Mesenchymal stem cell (in vitro differentiated cells and primary cell): ENCODE data around the gene DLGAP1.
"Not testable (repeated sequence)": the region's sequence is repeated elsewhere in the genome, so short reads cannot be mapped to it uniquely, and the experiment has no call there.

Experiments
- DNase-seq: peaks from one replicate; pipeline ENCODE4 v3.0.0-alpha.2; 2013
- H2AFZ ChIP-seq: one replicate; pipeline ENCODE4 v1.6.1; 2013; ENCODE audit warnings: low read depth, mild to moderate bottlenecking, control low read depth, inconsistent platforms, low read length, moderate library complexity
- H2AK5ac ChIP-seq: 2 replicates; pipeline ENCODE4 v1.6.1; 2013; ENCODE audit warnings: low read length, moderate library complexity, mild to moderate bottlenecking, inconsistent platforms; ENCODE audit not compliant: severe bottlenecking
- H2BK120ac ChIP-seq: one replicate; pipeline ENCODE4 v1.6.1; 2013; ENCODE audit warnings: low read depth, mild to moderate bottlenecking, inconsistent platforms, low read length, moderate library complexity
- H2BK12ac ChIP-seq, 2 experiments: one replicate each; pipeline ENCODE4 v1.6.1; 2013; ENCODE audit warnings: inconsistent platforms in 2 of 2, low read length in 2 of 2, mild to moderate bottlenecking in 2 of 2, moderate library complexity in 2 of 2, control low read depth in 1 of 2
- H2BK15ac ChIP-seq: one replicate; pipeline ENCODE4 v1.6.1; 2013; ENCODE audit warnings: mild to moderate bottlenecking, low read depth, inconsistent platforms; ENCODE audit not compliant: poor library complexity, severe bottlenecking
- H2BK5ac ChIP-seq: 2 replicates; pipeline ENCODE4 v1.6.1; 2013; ENCODE audit warnings: low read depth, mild to moderate bottlenecking, low read length, control low read depth, inconsistent platforms; ENCODE audit not compliant: poor library complexity, severe bottlenecking
- H3K14ac ChIP-seq, 2 experiments: one replicate each; pipeline ENCODE4 v1.6.1; 2013; ENCODE audit warnings: inconsistent platforms in 2 of 2, low read length in 2 of 2, control low read depth in 1 of 2, mild to moderate bottlenecking in 1 of 2, moderate library complexity in 1 of 2
- H3K18ac ChIP-seq, 2 experiments: one replicate each; pipeline ENCODE4 v1.6.1; 2013; ENCODE audit warnings: inconsistent platforms in 2 of 2, low read length in 2 of 2, control low read depth in 1 of 2, low read depth in 1 of 2, mild to moderate bottlenecking in 1 of 2
- H3K23ac ChIP-seq, 2 experiments: one replicate each; pipeline ENCODE4 v1.6.1; 2013; ENCODE audit warnings: inconsistent platforms in 2 of 2, low read length in 2 of 2, mild to moderate bottlenecking in 2 of 2, moderate library complexity in 2 of 2, control low read depth in 1 of 2
- H3K27ac ChIP-seq: 2 replicates; pipeline ENCODE4 v1.5.1; 2013; ENCODE audit warnings: mild to moderate bottlenecking, moderate library complexity, low read length, control low read depth, inconsistent platforms; ENCODE audit not compliant: poor library complexity, severe bottlenecking
- H3K27me3 ChIP-seq, 2 experiments: 2 replicates each; pipeline versions ENCODE4 v1.6.1 to v1.7.0; 2013; ENCODE audit warnings: low read length in 2 of 2, mild to moderate bottlenecking in 2 of 2, moderate library complexity in 2 of 2, control low read depth in 1 of 2, inconsistent platforms in 1 of 2; ENCODE audit not compliant: control insufficient read depth in 1 of 2, insufficient read depth in 1 of 2
- H3K36me3 ChIP-seq, 2 experiments: 2 replicates each; pipeline versions ENCODE4 v1.6.1 to v1.7.0; 2013; ENCODE audit warnings: low read length in 2 of 2, control low read depth in 1 of 2, inconsistent platforms in 1 of 2, low read depth in 1 of 2, mild to moderate bottlenecking in 1 of 2; ENCODE audit not compliant: insufficient read depth in 2 of 2, control insufficient read depth in 1 of 2
- H3K4ac ChIP-seq, 2 experiments: one replicate each; pipeline ENCODE4 v1.6.1; 2013; ENCODE audit warnings: inconsistent platforms in 2 of 2, low read length in 2 of 2, mild to moderate bottlenecking in 2 of 2, moderate library complexity in 2 of 2, control low read depth in 1 of 2, low read depth in 1 of 2
- H3K4me1 ChIP-seq: 2 replicates; pipeline ENCODE4 v1.6.1; 2013; ENCODE audit warnings: low read depth, low read length, control low read depth; ENCODE audit not compliant: control insufficient read depth, insufficient read depth
- H3K4me2 ChIP-seq: 2 replicates; pipeline ENCODE4 v1.6.1; 2013; ENCODE audit warnings: low read length, mild to moderate bottlenecking, inconsistent platforms; ENCODE audit not compliant: poor library complexity, severe bottlenecking
- H3K4me3 ChIP-seq, 2 experiments: 2 replicates each; pipeline versions ENCODE4 v1.5.1 to v1.7.0; 2013; ENCODE audit warnings: low read length in 2 of 2, mild to moderate bottlenecking in 2 of 2, control low read depth in 1 of 2, low read depth in 1 of 2; ENCODE audit not compliant: insufficient read depth in 1 of 2
- H3K79me1 ChIP-seq: replicated peaks from 2 replicates; pipeline ENCODE4 v1.6.1; 2013; ENCODE audit warnings: mild to moderate bottlenecking, control low read depth, low read length, inconsistent platforms; ENCODE audit not compliant: poor library complexity, severe bottlenecking
- H3K9ac ChIP-seq: 2 replicates; pipeline ENCODE4 v1.7.0; 2013; ENCODE audit warnings: mild to moderate bottlenecking, low read length, moderate library complexity
- H3K9me3 ChIP-seq: 2 replicates; pipeline ENCODE4 v1.7.0; 2013; ENCODE audit warnings: mild to moderate bottlenecking, low read length; ENCODE audit not compliant: control insufficient read depth
- H4K8ac ChIP-seq: one replicate; pipeline ENCODE4 v1.6.1; 2013; ENCODE audit warnings: inconsistent platforms, mild to moderate bottlenecking, low read length, moderate library complexity
- H4K91ac ChIP-seq: one replicate; pipeline ENCODE4 v1.6.1; 2013; ENCODE audit warnings: mild to moderate bottlenecking, low read length, inconsistent platforms
- WGBS: methylation state at CpG from one replicate; pipeline ENCODE4 v1.1.7; 2013; ENCODE audit warnings: mixed read lengths; 5-methylcytosine and 5-hydroxymethylcytosine counted together

DLGAP1 gene

GRCh38 chr18:3607309-3608098 is 847.6 kb downstream of the DLGAP1 start:
- Histone ChIP-seq H3K36me3 (no peaks in the 10 kb centered on the region), H2AFZ (no peak overlapping the region), H3K27me3 (no peaks in the 10 kb centered on the region), H3K9ac (peak overlapping the region; percentile 93), H2BK12ac (peak overlapping the region; percentile 7 to 49), H3K27ac (no peak overlapping the region), H3K4me3 (no peak overlapping the region), H3K14ac (no peak overlapping the region), H3K4me2 (no peak overlapping the region), H3K79me1 (peaks cover 14% of the 10 kb centered on the region), H2BK15ac (peak overlapping the region; percentile 13), H3K4me1 (peaks cover 6% of the 10 kb centered on the region), H4K91ac (peak overlapping the region; percentile 5), H2BK120ac (peak overlapping the region; percentile 15), H4K8ac (peak overlapping the region; percentile 35), H3K9me3 (no peaks in the 10 kb centered on the region), H3K23ac (no peak overlapping the region), H3K4ac (peak overlapping the region; percentile 2 to 35), H3K18ac (no peak overlapping the region), H2BK5ac (no peak overlapping the region), H2AK5ac (peak overlapping the region; percentile 76)
- WGBS = 84% methylated on average over 5 of the region's 8 CpGs
- no peak for DNase-seq

GRCh38 chr18:3606863-3607262 is 848.2 kb downstream of the DLGAP1 start:
- not testable (repeated sequence) for H3K23ac ChIP-seq, H4K8ac ChIP-seq, H2BK5ac ChIP-seq, H3K4me2 ChIP-seq, H3K4me1 ChIP-seq, H3K27me3 ChIP-seq, DNase-seq, H3K9me3 ChIP-seq, H2AFZ ChIP-seq, H3K36me3 ChIP-seq, H3K27ac ChIP-seq
- Histone ChIP-seq H3K18ac (peak overlapping the region in 1 of 2 experiments; percentile 34), H2BK12ac (peak overlapping the region in 1 of 2 experiments; percentile 93), H3K4me3 (peak overlapping the region in 1 of 2 experiments; percentile 72), H3K4ac (peak overlapping the region in 1 of 2 experiments; percentile 58), H3K9ac (peak overlapping the region; percentile 93), H4K91ac (peak overlapping the region; percentile 43), H2BK120ac (peak overlapping the region; percentile 15), H3K14ac (peak overlapping the region in 1 of 2 experiments; percentile 15), H2AK5ac (peak overlapping the region; percentile 56), H2BK15ac (peak overlapping the region; percentile 13), H3K79me1 (peaks cover 14% of the 10 kb centered on the region)
- WGBS = 93% methylated on average over 7 of the region's 10 CpGs

GRCh38 chr18:3605954-3606443 is 849.1 kb downstream of the DLGAP1 start:
- no peak overlapping the region for H3K23ac ChIP-seq
- H3K27ac ChIP-seq = peak overlapping the region; percentile 98
- H3K79me1 ChIP-seq = peaks cover 12% of the 10 kb centered on the region
- H3K14ac ChIP-seq = no peak overlapping the region
- peak overlapping the region; percentile 92 for H3K18ac ChIP-seq
- no peaks in the 10 kb centered on the region for H3K9me3 ChIP-seq
- 2% methylated on average over 5 of the region's 9 CpGs for WGBS
- H2BK12ac ChIP-seq = peak overlapping the region in 1 of 2 experiments; percentile 92
- DNase-seq = peak; percentile 74
- H4K8ac ChIP-seq = peak overlapping the region; percentile 93
- H2BK5ac ChIP-seq = peak overlapping the region; percentile 61
- peaks cover 7% of the 10 kb centered on the region for H3K4me1 ChIP-seq
- peak overlapping the region; percentile 93 for H3K9ac ChIP-seq
- peak overlapping the region; percentile 86 for H4K91ac ChIP-seq
- peak overlapping the region; percentile 22 to 66 for H3K4ac ChIP-seq
- peak overlapping the region in 1 of 2 experiments; percentile 72 for H3K4me3 ChIP-seq
- peak overlapping the region; percentile 18 for H2BK15ac ChIP-seq
- H3K27me3 ChIP-seq = no peaks in the 10 kb centered on the region
- peak overlapping the region; percentile 59 for H3K4me2 ChIP-seq
- H2AFZ ChIP-seq = no peak overlapping the region
- H2AK5ac ChIP-seq = peak overlapping the region; percentile 61
- no peaks in the 10 kb centered on the region for H3K36me3 ChIP-seq
- no peak overlapping the region for H2BK120ac ChIP-seq

GRCh38 chr18:3605486-3605952 is 849.6 kb downstream of the DLGAP1 start:
- 2% methylated on average over 1 of the region's 5 CpGs for WGBS

More at GRCh38 chr18:3605486-3605952, 849.6 kb downstream of the DLGAP1 start:
- Histone ChIP-seq H4K8ac (no peak overlapping the region), H4K91ac (no peak overlapping the region), H3K4me2 (peak overlapping the region; percentile 59), H3K27me3 (no peaks in the 10 kb centered on the region), H3K27ac (peak overlapping the region; percentile 98), H2BK120ac (no peak overlapping the region), H2AFZ (no peak overlapping the region), H2BK5ac (no peak overlapping the region), H3K4me1 (peaks cover 7% of the 10 kb centered on the region), H3K36me3 (no peaks in the 10 kb centered on the region), H3K14ac (no peak overlapping the region), H3K23ac (no peak overlapping the region), H2BK15ac (no peak overlapping the region), H3K4me3 (peak overlapping the region in 1 of 2 experiments; percentile 72), H2BK12ac (no peak overlapping the region), H3K18ac (peak overlapping the region in 1 of 2 experiments; percentile 92), H3K9me3 (no peaks in the 10 kb centered on the region), H2AK5ac (no peak overlapping the region), H3K4ac (no peak overlapping the region), H3K9ac (peak overlapping the region; percentile 93), H3K79me1 (peaks cover 12% of the 10 kb centered on the region)
- DNase-seq = peak; percentile 55
